ENCODE data around the gene ANKLE1.

GRCh38 chr19:17319473-17320238 lies 38.0 kb downstream of the ANKLE1 start:
- TF ChIP-seq CTCF (IDR thresholded peaks at IDR 0.05) (no peak), EP300 (IDR thresholded peaks at IDR 0.05) (no peak), POLR2A (IDR thresholded peaks at IDR 0.05) (no peak)
